HCT116 (cell line): Measurements from ENCODE around the gene ACSL4. TPM values are rescaled to one million over a fixed set of nuclear protein-coding genes. Genes with fewer than 3 reads are reported as not detected.

Source experiments
- ATAC-seq: fragments of 200-7000 bp; cut with Tn5 transposase; 2 replicates; pipeline ENCODE4 v1.9.1; 2020; ENCODE audit warnings: mild to moderate bottlenecking, moderate library complexity
- BruUV-seq: library from RNA; stranded (reverse); fragments of 400-500 nt; replicated peaks from 2 replicates; lab custom pipeline; 2021; lab: Mats Ljungman, UMichigan
- CTCF ChIA-PET: fragments of 300-600 bp; sonication (Branson Sonifier 250); formaldehyde crosslinking; loops from one replicate; lab custom pipeline; 2021; ENCODE audit warnings: antibody characterized with exemption; lab: Charles Lee
- POLR2A ChIA-PET: fragments of 300-600, 350-600 bp; sonication (Branson Sonifier 250); formaldehyde crosslinking; loops from one replicate; lab custom pipeline; 2021; ENCODE audit warnings: antibody characterized with exemption; lab: Charles Lee
- RAD21 ChIA-PET, 2 experiments: fragments of 300-600 bp; sonication (Branson Sonifier 250); formaldehyde crosslinking; loops; one replicate each; lab custom pipeline; 2023; ENCODE audit warnings: low total read pairs in 2 of 2; ENCODE audit not compliant: uncharacterized antibody in 2 of 2, unreplicated experiment in 2 of 2, low non-redundant PET in 1 of 2; lab: Charles Lee
- DNase-seq: peaks from one replicate; pipeline ENCODE4 v3.0.0-alpha.2; 2010; ENCODE audit warnings: low read depth, low spot score
- H2AFZ ChIP-seq: fragments of 200-600 bp; shearing (Covaris generic), sonication (generic); 2 replicates; pipeline ENCODE4 v1.6.1; 2017; ENCODE audit warnings: low read depth, mixed run types, mixed read lengths, antibody characterized with exemption, low read length; ENCODE audit not compliant: poor library complexity, severe bottlenecking
- H3K27ac ChIP-seq: 2 replicates; pipeline ENCODE4 v1.5.1; 2012; ENCODE audit warnings: low read depth, low read length
- H3K27me3 ChIP-seq: fragments of 200-600 bp; sonication (generic); 2 replicates; pipeline ENCODE4 v1.6.1; 2016; ENCODE audit warnings: mixed run types, low read length, mixed read lengths; ENCODE audit not compliant: insufficient read depth
- H3K36me3 ChIP-seq, 2 experiments: fragments of 200-500 bp in 1 of 2; fragments of 200-600 bp in 1 of 2; sonication (Bioruptor generic) in 1 of 2; sonication (generic) in 1 of 2; 2 replicates each; pipeline versions ENCODE4 v1.5.1 to v1.6.1; 2014 to 2016; ENCODE audit warnings: low read length in 2 of 2, inconsistent platforms in 1 of 2, mixed read lengths in 1 of 2, mixed run types in 1 of 2; ENCODE audit not compliant: insufficient read depth in 2 of 2, control insufficient read depth in 1 of 2
- H3K4me1 ChIP-seq, 2 experiments: fragments of 200-600 bp in 1 of 2; sonication (generic) in 1 of 2; 2 replicates each; pipeline versions ENCODE4 v1.5.1 to v1.6.1; 2012 to 2017; ENCODE audit warnings: low read length in 2 of 2, inconsistent platforms in 1 of 2, mild to moderate bottlenecking in 1 of 2, mixed read lengths in 1 of 2, mixed run types in 1 of 2, moderate library complexity in 1 of 2; ENCODE audit not compliant: insufficient read depth in 2 of 2, control insufficient read depth in 1 of 2
- H3K4me2 ChIP-seq: fragments of 200-600 bp; sonication (generic); 2 replicates; pipeline ENCODE4 v1.6.1; 2017; ENCODE audit warnings: mixed run types, low read length, mixed read lengths
- H3K4me3 ChIP-seq, 2 experiments: fragments of 200-600 bp in 1 of 2; sonication (generic) in 1 of 2; replicated peaks in 1 of 2; 2 replicates each; pipeline ENCODE4 v1.5.1; 2011 to 2016; ENCODE audit warnings: low read length in 2 of 2, control low read depth in 1 of 2, low read depth in 1 of 2, mild to moderate bottlenecking in 1 of 2, mixed read lengths in 1 of 2, mixed run types in 1 of 2
- H3K79me2 ChIP-seq: fragments of 200-600 bp; sonication (generic); 2 replicates; pipeline ENCODE4 v1.6.1; 2017; ENCODE audit warnings: mild to moderate bottlenecking, mixed run types, low read length, moderate library complexity, mixed read lengths; ENCODE audit not compliant: insufficient read depth
- H3K9ac ChIP-seq: fragments of 200-600 bp; sonication (generic); 2 replicates; pipeline ENCODE4 v1.6.1; 2016; ENCODE audit warnings: low read length, mixed read lengths
- H3K9me2 ChIP-seq: fragments of 200-600 bp; sonication (generic), shearing (Covaris generic); 2 replicates; pipeline ENCODE4 v1.6.1; 2017; ENCODE audit warnings: mixed run types, mild to moderate bottlenecking, moderate library complexity; ENCODE audit not compliant: insufficient read depth
- H3K9me3 ChIP-seq, 2 experiments: fragments of 200-500 bp in 1 of 2; fragments of 200-600 bp in 1 of 2; sonication (Bioruptor generic) in 1 of 2; sonication (generic) in 1 of 2; 2 replicates each; pipeline ENCODE4 v1.6.1; 2014 to 2017; ENCODE audit warnings: low read length in 2 of 2, mixed read lengths in 2 of 2, inconsistent platforms in 1 of 2, low read depth in 1 of 2, mild to moderate bottlenecking in 1 of 2, mixed run types in 1 of 2, moderate library complexity in 1 of 2; ENCODE audit not compliant: control insufficient read depth in 1 of 2, insufficient read depth in 1 of 2
- H4K20me1 ChIP-seq: fragments of 200-600 bp; sonication (generic), shearing (Covaris generic); 2 replicates; pipeline ENCODE4 v1.6.1; 2017; ENCODE audit warnings: mixed run types, mild to moderate bottlenecking, moderate library complexity; ENCODE audit not compliant: insufficient read depth
- ATF3 ChIP-seq: IDR thresholded peaks from 2 replicates; pipeline ENCODE4 v1.6.1; 2012
- EGR1 ChIP-seq: IDR thresholded peaks from 2 replicates; pipeline ENCODE4 v1.6.1; 2012; ENCODE audit warnings: low read depth
- EZH2 ChIP-seq: fragments of 200-600 bp; sonication (generic); IDR thresholded peaks from 2 replicates; pipeline ENCODE4 v1.6.1; 2017; ENCODE audit warnings: antibody characterized with exemption, mixed run types
- FOSL1 ChIP-seq: IDR thresholded peaks from 2 replicates; pipeline ENCODE4 v1.6.1; 2012; ENCODE audit warnings: low read depth
- POLR2A ChIP-seq: IDR thresholded peaks from 2 replicates; pipeline ENCODE4 v1.7.0; 2011; ENCODE audit warnings: borderline replicate concordance; ENCODE audit not compliant: insufficient read depth, insufficient read length; ENCODE audit errors: extremely low read depth
- TCF7L2 ChIP-seq: IDR thresholded peaks from 2 replicates; pipeline ENCODE4 v1.7.0; 2011; ENCODE audit warnings: borderline replicate concordance, inconsistent platforms; ENCODE audit not compliant: insufficient read depth, insufficient read length; ENCODE audit errors: extremely low read depth
- YY1 ChIP-seq: IDR thresholded peaks from 2 replicates; pipeline ENCODE4 v1.6.1; 2011; ENCODE audit warnings: low read length, low read depth, moderate library complexity, mild to moderate bottlenecking; ENCODE audit not compliant: insufficient replicate concordance; ENCODE audit errors: extremely low read depth
- ZBTB33 ChIP-seq: IDR thresholded peaks from 2 replicates; pipeline ENCODE4 v1.6.1; 2011; ENCODE audit warnings: mild to moderate bottlenecking, low read length, moderate library complexity; ENCODE audit not compliant: insufficient replicate concordance; ENCODE audit errors: extremely low read depth
- ZFX ChIP-seq: fragments of 450-650 bp; IDR thresholded peaks from 2 replicates; pipeline ENCODE4 v1.6.1; 2017
- ZNF274 ChIP-seq: fragments of 200-500 bp; sonication (Bioruptor generic); IDR thresholded peaks from 2 replicates; pipeline ENCODE4 v1.6.1; 2014; ENCODE audit warnings: mild to moderate bottlenecking, low read depth, low read length, inconsistent platforms
- intact Hi-C: fragments of 100-400 bp; cut with micrococcal nuclease; formaldehyde crosslinking; loops from 2 replicates; pipeline ENCODE4 v1.10.0; 2022
- total RNA-seq: library from RNA; stranded (reverse); gene quantifications from one replicate; pipeline ENCODE4 v1.2.1, GENCODE V29; 2021; ENCODE audit not compliant: unreplicated experiment

The ACSL4 gene
- total RNA-seq, 1 experiment from 2014 or later = 50.5 TPM

GRCh38 chrX:109643687-109644086 is 89.4 kb downstream of the ACSL4 start:
- intact Hi-C loops = no loop called here
- TF ChIP-seq TCF7L2 (no peak), POLR2A (no peak), ZNF274 (no peak), EGR1 (no peak), FOSL1 (no peak), EZH2 (no peak), ATF3 (no peak), ZBTB33 (no peak), YY1 (no peak), ZFX (no peak)
- no peak overlapping the region for H3K4me2 ChIP-seq
- no peak overlapping the region for H3K9ac ChIP-seq
- H3K9me2 ChIP-seq = no peaks in the 10 kb centered on the region
- no peak overlapping the region for H2AFZ ChIP-seq
- H3K79me2 ChIP-seq = no peaks in the 10 kb centered on the region
- POLR2A ChIA-PET = no interaction called here
- no peaks in the 10 kb centered on the region for H3K36me3 ChIP-seq
- no peaks in the 10 kb centered on the region for H3K27me3 ChIP-seq
- H4K20me1 ChIP-seq = no peaks in the 10 kb centered on the region
- CTCF ChIA-PET = no interaction called here
- H3K27ac ChIP-seq = no peak overlapping the region
- DNase-seq (no peak), ATAC-seq (no peak)
- BruUV-seq = no TSS peak
- H3K4me3 ChIP-seq = no peak overlapping the region
- no peaks in the 10 kb centered on the region for H3K9me3 ChIP-seq
- H3K4me1 ChIP-seq = no peaks in the 10 kb centered on the region
- RAD21 ChIA-PET = no interaction called here
